Raji (cell line): ENCODE results near the gene TNS3.

Source experiments
- POLR2A ChIP-seq: IDR thresholded peaks from 2 replicates; pipeline ENCODE4 v1.6.1; 2011; ENCODE audit warnings: low read depth, low read length, control low read depth; ENCODE audit not compliant: insufficient read depth

Gene TNS3

GRCh38 chr7:47526466-47526865 lies 55.4 kb downstream of the TNS3 start:
- no peak for TF ChIP-seq POLR2A

DNA sequence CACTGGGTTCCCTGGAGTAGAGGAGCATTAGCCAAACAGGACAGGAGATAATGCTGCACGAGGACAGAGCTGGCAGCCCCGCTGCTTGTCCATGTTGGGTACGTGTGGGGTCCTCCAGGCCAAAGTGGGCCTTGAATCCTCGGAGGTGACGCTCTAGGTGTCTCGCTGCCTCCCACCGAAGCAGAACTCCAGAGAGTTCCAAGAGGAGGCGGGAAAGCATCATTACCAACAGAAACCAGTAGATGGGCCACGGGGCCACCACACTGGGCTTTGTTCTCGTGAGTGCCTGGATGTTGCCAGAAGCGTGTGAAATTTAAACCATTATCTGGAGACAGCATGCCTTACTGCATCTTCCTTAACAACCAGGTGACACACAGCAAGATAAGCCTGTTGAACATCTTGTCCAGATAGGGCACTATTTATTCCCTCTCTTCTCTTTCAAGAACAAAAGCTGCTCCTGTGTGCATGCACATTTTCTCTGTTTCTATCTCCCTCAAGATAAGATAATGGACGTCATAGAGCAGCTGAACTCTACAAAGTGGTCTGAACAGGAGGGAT lies 56.8 kb downstream of the TNS3 start:
- TF ChIP-seq POLR2A = no peak

- TF ChIP-seq POLR2A = no peak
Observed at GRCh38 chr7:47523401-47523800, 58.5 kb downstream of the TNS3 start.

- no peak for TF ChIP-seq POLR2A
Observed at GRCh38 chr7:47521816-47522561, 59.9 kb downstream of the TNS3 start.

GRCh38 chr7:47521011-47521795 lies 60.7 kb downstream of the TNS3 start:
- TF ChIP-seq POLR2A = no peak

- no peak for TF ChIP-seq POLR2A
Observed at GRCh38 chr7:47520406-47520805, 61.5 kb downstream of the TNS3 start.

- no peak for TF ChIP-seq POLR2A
Observed at GRCh38 chr7:47518827-47519226, 63.1 kb downstream of the TNS3 start.

GRCh38 chr7:47517821-47518480 lies 64.0 kb downstream of the TNS3 start:
- TF ChIP-seq POLR2A = no peak

DNA sequence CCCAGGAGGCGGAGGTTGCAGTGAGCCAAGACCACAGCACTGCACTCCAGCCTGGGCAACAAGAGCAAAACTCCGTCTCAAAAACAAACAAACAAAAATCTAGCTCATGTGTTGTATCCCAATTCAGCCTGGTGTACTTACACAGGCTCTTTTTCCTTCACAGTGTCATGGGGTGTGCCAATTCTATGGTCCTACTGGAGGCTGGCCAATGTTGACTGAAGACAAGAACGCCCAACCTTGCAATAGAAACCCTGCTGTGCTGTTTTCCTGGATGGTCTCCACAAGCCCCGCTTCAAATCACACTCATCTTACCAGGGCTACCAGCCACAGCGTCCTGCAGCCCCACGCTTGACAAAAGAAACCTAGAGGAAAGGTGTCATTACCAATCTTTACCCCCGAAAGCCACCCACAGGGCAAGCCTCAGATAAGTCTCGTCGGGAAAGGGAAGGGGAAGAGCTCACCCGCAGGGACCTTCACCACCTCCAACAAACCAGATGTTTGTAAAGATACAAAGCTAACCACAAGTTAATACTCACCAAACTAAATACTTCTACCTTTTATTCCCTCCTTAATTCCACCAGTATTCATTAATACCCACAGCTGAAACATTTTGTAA lies 64.8 kb downstream of the TNS3 start:
- TF ChIP-seq POLR2A = no peak

- TF ChIP-seq POLR2A = no peak
Observed at GRCh38 chr7:47516386-47516785, 65.5 kb downstream of the TNS3 start.

DNA sequence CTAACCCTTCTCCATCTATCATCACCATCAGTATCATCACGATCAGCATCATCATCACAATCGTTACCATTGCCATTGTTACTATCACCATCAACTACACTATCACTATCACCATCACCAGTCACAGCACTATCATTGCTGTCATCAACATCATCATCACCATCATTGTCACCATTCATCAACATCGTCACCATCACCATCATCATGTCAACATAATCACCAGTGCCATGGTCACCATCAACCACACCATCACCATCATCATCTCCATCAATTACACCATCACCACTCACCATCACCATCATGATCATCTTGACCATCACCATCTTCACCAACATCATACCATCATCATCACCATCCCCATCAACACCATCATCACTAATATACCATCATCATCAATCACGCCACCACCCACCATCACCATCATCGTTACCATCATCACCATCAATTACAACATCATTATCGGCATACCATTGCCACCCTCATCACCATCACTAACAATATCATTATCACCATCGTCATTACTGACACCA lies 66.5 kb downstream of the TNS3 start:
- no peak for TF ChIP-seq POLR2A

DNA sequence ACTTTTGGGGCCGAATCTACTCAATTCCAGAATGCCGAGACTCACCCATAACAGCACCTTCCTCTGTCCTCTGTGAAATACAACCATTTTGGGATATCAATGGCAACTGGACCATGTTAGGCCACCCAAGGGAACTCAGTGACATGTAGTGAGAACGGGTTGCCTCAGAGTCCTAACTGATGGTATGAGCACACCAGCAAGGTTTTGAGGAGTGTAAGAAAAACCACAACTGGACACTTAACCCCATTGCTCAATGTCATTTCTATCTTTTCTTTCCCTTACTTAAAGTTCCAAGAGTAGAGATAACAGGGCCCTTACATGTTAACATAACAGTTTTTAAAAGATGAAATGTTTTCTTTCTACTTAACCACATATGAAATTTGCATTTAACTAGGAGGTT lies 67.1 kb downstream of the TNS3 start:
- no peak for TF ChIP-seq POLR2A

DNA sequence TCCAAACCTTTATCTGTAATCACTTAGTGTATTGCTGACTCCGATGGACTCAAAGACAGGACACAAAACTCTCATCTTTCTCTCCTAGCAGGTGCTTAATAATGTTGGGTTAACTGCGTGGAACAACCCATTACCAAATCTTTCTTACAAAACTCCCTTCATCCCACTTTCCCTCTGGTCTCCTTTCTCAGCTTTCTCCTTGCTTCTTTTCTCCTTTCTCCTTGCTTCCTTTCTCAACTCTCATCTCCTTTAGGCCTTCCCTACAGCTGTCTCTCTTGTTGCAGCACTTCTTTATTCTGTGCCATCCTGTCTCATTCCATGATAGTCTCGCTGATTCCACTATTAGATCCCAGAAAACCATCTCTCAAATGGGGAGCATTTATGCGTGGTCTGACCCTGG lies 67.5 kb downstream of the TNS3 start:
- no peak for TF ChIP-seq POLR2A

GRCh38 chr7:47513741-47514241 lies 68.1 kb downstream of the TNS3 start:
- TF ChIP-seq POLR2A = no peak
